ENCODE data around the gene ID3. TPM values are rescaled to one million over a fixed set of nuclear protein-coding genes. Genes with fewer than 3 reads are reported as not detected.

Gene ID3
- polyA plus RNA-seq, 1 of the 3 experiments (the other 2 are of a cell fraction): 504 TPM

GRCh38 chr1:23563003-23563402 is 3.7 kb upstream of the ID3 start:
- 77% methylated on average over 9 of the region's 9 CpGs for WGBS (ENCODE audit: low lambda C conversion rate)
- TF ChIP-seq RAD21 (IDR thresholded peaks at IDR 0.05; ENCODE audit: low read length) (no peak), IRF3 (IDR thresholded peaks at IDR 0.05; ENCODE audit: low read depth, low read length) (no peak), YY1 (IDR thresholded peaks at IDR 0.05; ENCODE audit: low read depth) (no peak)
- Histone ChIP-seq H3K27me3 (ENCODE audit: insufficient read depth) (no peaks in the 10 kb centered on the region), H3K9ac (peak overlapping the region; percentile 99), H3K27ac (ENCODE audit: low read depth in 2 of 2, low read length in 1 of 2) (peak overlapping the region; percentile 98 to 100), H3K9me2 (no peaks in the 10 kb centered on the region), H3F3A (replicated peaks; ENCODE audit: insufficient read depth) (peaks cover 43% of the 10 kb centered on the region), H3K4me1 (ENCODE audit: control insufficient read depth in 1 of 2, insufficient read depth in 2 of 2, low read depth in 1 of 2, low read length in 1 of 2) (peaks cover 47 to 48% of the 10 kb centered on the region in 2 experiments), H2AFZ (ENCODE audit: low read depth) (no peak overlapping the region), H3K79me2 (ENCODE audit: insufficient read depth) (peaks cover 26% of the 10 kb centered on the region), H3K4me3 (ENCODE audit: low read depth in 2 of 2, low read length in 1 of 2) (0 out of 4 replicates have a peak overlapping the region, but pooled peaks of 1 of the 2 experiments have one; percentile 3), H3K36me3 (replicated peaks in 1 of 2; ENCODE audit: control insufficient read depth in 1 of 2, insufficient read depth in 2 of 2, low read length in 1 of 2) (peaks cover 0 to 10% of the 10 kb centered on the region in 2 experiments), H3K4me2 (peak overlapping the region; percentile 61), H4K20me1 (ENCODE audit: insufficient read depth) (peaks cover 12% of the 10 kb centered on the region), H3K9me3 (no peaks in the 10 kb centered on the region)
- POLR2A ChIA-PET: interaction anchor here (0.6 to 1.3 kb wide), 3 partner anchors 36 to 219 kb away, joined by 3 to 4 read pairs (median 3); partner anchors contain the start of gene HNRNPR
- CTCF ChIA-PET: interaction anchor here (0.6 to 11.0 kb wide), 4 partner anchors 18 to 875 kb away, joined by 3 to 97 read pairs (median 52); no protein-coding TSS in a partner anchor
- peak; percentile 43 for DNase-seq

GRCh38 chr1:23562137-23562876 is 3.0 kb upstream of the ID3 start:
- Histone ChIP-seq H3K27me3 (ENCODE audit: insufficient read depth) (no peaks in the 10 kb centered on the region), H4K20me1 (ENCODE audit: insufficient read depth) (peaks cover 19% of the 10 kb centered on the region), H3K9me2 (no peaks in the 10 kb centered on the region), H3F3A (replicated peaks; ENCODE audit: insufficient read depth) (peaks cover 50% of the 10 kb centered on the region), H2AFZ (ENCODE audit: low read depth) (no peak overlapping the region), H3K9ac (peak overlapping the region; percentile 99), H3K4me3 (ENCODE audit: low read depth in 2 of 2, low read length in 1 of 2) (peak overlapping the region; percentile 24 to 29; a peak in 3 of 4 replicates), H3K79me2 (ENCODE audit: insufficient read depth) (peaks cover 33% of the 10 kb centered on the region), H3K9me3 (no peaks in the 10 kb centered on the region), H3K4me1 (ENCODE audit: control insufficient read depth in 1 of 2, insufficient read depth in 2 of 2, low read depth in 1 of 2, low read length in 1 of 2) (peaks cover 48 to 51% of the 10 kb centered on the region in 2 experiments), H3K4me2 (peak overlapping the region; percentile 80), H3K27ac (ENCODE audit: low read depth in 2 of 2, low read length in 1 of 2) (peak overlapping the region; percentile 98 to 100), H3K36me3 (replicated peaks in 1 of 2; ENCODE audit: control insufficient read depth in 1 of 2, insufficient read depth in 2 of 2, low read length in 1 of 2) (peaks cover under 1 to 17% of the 10 kb centered on the region in 2 experiments)
- CTCF ChIA-PET: interaction anchor here (0.6 to 11.0 kb wide), 4 partner anchors 18 to 875 kb away, joined by 3 to 97 read pairs (median 52); no protein-coding TSS in a partner anchor
- under 1% methylated on average over 19 of the region's 19 CpGs for WGBS (ENCODE audit: low lambda C conversion rate)
- peak; percentile 92 for DNase-seq
- POLR2A ChIA-PET: interaction anchor here (1.0 to 1.3 kb wide), 4 partner anchors 10 to 218 kb away, joined by 3 to 4 read pairs (median 4); partner anchors contain the start of gene HNRNPR
- no peak for TF ChIP-seq RAD21 (IDR thresholded peaks at IDR 0.05; ENCODE audit: low read length)
- TF ChIP-seq MEF2A (IDR thresholded peaks at IDR 0.05; ENCODE audit: borderline replicate concordance, low read depth): no peak
- peak; percentile 51 for TF ChIP-seq RCOR1 (IDR thresholded peaks at IDR 0.05; ENCODE audit: low read length)
- TF ChIP-seq CTCF (IDR thresholded peaks at IDR 0.05): no peak
- TF ChIP-seq EZH2phosphoT487 (IDR thresholded peaks at IDR 0.05; ENCODE audit: borderline replicate concordance, low read depth): no peak
- no peak for TF ChIP-seq USF1 (IDR thresholded peaks at IDR 0.05; ENCODE audit: borderline replicate concordance, low read depth)
- peak; percentile 44 for TF ChIP-seq GATA2 (CRISPR knock-in tag; IDR thresholded peaks at IDR 0.05)
- no peak for TF ChIP-seq IRF3 (IDR thresholded peaks at IDR 0.05; ENCODE audit: low read depth, low read length)
- TF ChIP-seq ELF1 (IDR thresholded peaks at IDR 0.05): no peak
- TF ChIP-seq MXI1 (IDR thresholded peaks at IDR 0.05; ENCODE audit: low read depth, low read length): peak; percentile 88; the same call in 1 of the 2 replicates
- peak; percentile 79; the same call in 1 of the 2 replicates for TF ChIP-seq TAF1 (IDR thresholded peaks at IDR 0.05; ENCODE audit: borderline replicate concordance, low read depth, low read length)
- 0 out of 2 replicates have a peak, but pooled peaks have one; percentile 7 for TF ChIP-seq TEAD4 (IDR thresholded peaks at IDR 0.05; ENCODE audit: borderline replicate concordance, insufficient read depth)
- no peak for TF ChIP-seq USF2 (IDR thresholded peaks at IDR 0.05; ENCODE audit: borderline replicate concordance, low read depth, low read length)
- peak; percentile 78 for TF ChIP-seq POLR2AphosphoS5 (IDR thresholded peaks at IDR 0.05; ENCODE audit: low read depth, low read length)
- no peak for TF ChIP-seq SMC3 (IDR thresholded peaks at IDR 0.05; ENCODE audit: low read depth, low read length)
